ENCODE data around the gene ZNF423.
"Not testable (repeated sequence)": the region's sequence is repeated elsewhere in the genome, so short reads cannot be mapped to it uniquely, and the experiment has no call there.

ZNF423 gene

GRCh38 chr16:49510654-49511305 is 345.1 kb downstream of the ZNF423 start:
- no peak for DNase-seq (ENCODE audit: low spot score)

GRCh38 chr16:49510141-49510540 is 345.8 kb downstream of the ZNF423 start:
- DNase-seq (ENCODE audit: low spot score), result no peak

GRCh38 chr16:49506058-49507013 is 349.6 kb downstream of the ZNF423 start:
- DNase-seq (ENCODE audit: low spot score), result not testable (repeated sequence)

GRCh38 chr16:49505556-49505955 is 350.4 kb downstream of the ZNF423 start:
- no peak for DNase-seq (ENCODE audit: low spot score)

- no peak for DNase-seq (ENCODE audit: low spot score)
Measured at GRCh38 chr16:49504626-49505025, 351.3 kb downstream of the ZNF423 start.

- DNase-seq (ENCODE audit: low spot score), result no peak
Measured at GRCh38 chr16:49504023-49504364, 351.9 kb downstream of the ZNF423 start.

- DNase-seq (ENCODE audit: low spot score), result no peak
Measured at GRCh38 chr16:49503256-49504022, 352.5 kb downstream of the ZNF423 start.

GRCh38 chr16:49502136-49502881 is 353.6 kb downstream of the ZNF423 start:
- no peak for DNase-seq (ENCODE audit: low spot score)

- DNase-seq (ENCODE audit: low spot score), result no peak
Measured at GRCh38 chr16:49499869-49500610, 355.9 kb downstream of the ZNF423 start.

GRCh38 chr16:49499414-49499785 is 356.5 kb downstream of the ZNF423 start:
- no peak for DNase-seq (ENCODE audit: low spot score)

GRCh38 chr16:49498666-49499413 is 357.1 kb downstream of the ZNF423 start:
- DNase-seq (ENCODE audit: low spot score), result no peak

GRCh38 chr16:49498264-49498663 is 357.6 kb downstream of the ZNF423 start:
- no peak for DNase-seq (ENCODE audit: low spot score)

- DNase-seq (ENCODE audit: low spot score), result no peak
Measured at GRCh38 chr16:49497466-49497865, 358.4 kb downstream of the ZNF423 start.

- DNase-seq (ENCODE audit: low spot score), result no peak
Measured at GRCh38 chr16:49496656-49497055, 359.3 kb downstream of the ZNF423 start.

- no peak for DNase-seq (ENCODE audit: low spot score)
Measured at GRCh38 chr16:49495596-49496355, 360.1 kb downstream of the ZNF423 start.

- no peak for DNase-seq (ENCODE audit: low spot score)
Measured at GRCh38 chr16:49494891-49495566, 360.9 kb downstream of the ZNF423 start.

- DNase-seq (ENCODE audit: low spot score), result no peak
Measured at GRCh38 chr16:49494474-49494873, 361.4 kb downstream of the ZNF423 start.

- DNase-seq (ENCODE audit: low spot score), result no peak
Measured at GRCh38 chr16:49493836-49494235, 362.1 kb downstream of the ZNF423 start.
